ENCODE data around the gene VSX2.

VSX2 gene

GRCh38 chr14:74238974-74239847 is at the start of gene VSX2:
VSX2 (plus strand) TSS chr14:74239449; CDS start chr14:74239562, 113 bp downstream.
- Histone ChIP-seq H3K4me3 (replicated peaks; ENCODE audit: low read depth, low read length) (no peak within 1 kb of the TSS), H3K36me3 (ENCODE audit: control insufficient read depth, insufficient read depth, low read length) (no peaks in the 10 kb centered on the region), H3K27me3 (replicated peaks; ENCODE audit: control insufficient read depth, insufficient read depth, low read length) (peaks cover 10% of the 10 kb centered on the region)
- TF ChIP-seq CTCF (IDR thresholded peaks at IDR 0.05; ENCODE audit: insufficient read depth, low read length, poor library complexity, severe bottlenecking) = no peak
- no peak for DNase-seq (ENCODE audit: extremely low read depth, insufficient read length)

- no peak for TF ChIP-seq CTCF (IDR thresholded peaks at IDR 0.05; ENCODE audit: insufficient read depth, low read length, poor library complexity, severe bottlenecking)
- no peaks in the 10 kb centered on the region for H3K27me3 ChIP-seq (replicated peaks; ENCODE audit: control insufficient read depth, insufficient read depth, low read length)
- peaks cover 3% of the 10 kb centered on the region for H3K36me3 ChIP-seq (ENCODE audit: control insufficient read depth, insufficient read depth, low read length)
- H3K4me3 ChIP-seq (replicated peaks; ENCODE audit: low read depth, low read length) = no peak overlapping the region
- no peak for DNase-seq (ENCODE audit: extremely low read depth, insufficient read length)
Measured at GRCh38 chr14:74190927-74191575, 48.2 kb upstream of the VSX2 start.

GRCh38 chr14:74194506-74195274 is 44.6 kb upstream of the VSX2 start:
- H3K27me3 ChIP-seq (replicated peaks; ENCODE audit: control insufficient read depth, insufficient read depth, low read length) = no peaks in the 10 kb centered on the region
- peaks cover 6% of the 10 kb centered on the region for H3K36me3 ChIP-seq (ENCODE audit: control insufficient read depth, insufficient read depth, low read length)
- H3K4me3 ChIP-seq (replicated peaks; ENCODE audit: low read depth, low read length) = no peak overlapping the region
- TF ChIP-seq CTCF (IDR thresholded peaks at IDR 0.05; ENCODE audit: insufficient read depth, low read length, poor library complexity, severe bottlenecking) = no peak
- DNase-seq (ENCODE audit: extremely low read depth, insufficient read length) = no peak

- Histone ChIP-seq H3K36me3 (ENCODE audit: control insufficient read depth, insufficient read depth, low read length) (peaks cover 5% of the 10 kb centered on the region), H3K27me3 (replicated peaks; ENCODE audit: control insufficient read depth, insufficient read depth, low read length) (no peaks in the 10 kb centered on the region), H3K4me3 (replicated peaks; ENCODE audit: low read depth, low read length) (no peak overlapping the region)
- TF ChIP-seq CTCF (IDR thresholded peaks at IDR 0.05; ENCODE audit: insufficient read depth, low read length, poor library complexity, severe bottlenecking) = no peak
- DNase-seq (ENCODE audit: extremely low read depth, insufficient read length) = no peak
Measured at GRCh38 chr14:74195623-74196022, 43.6 kb upstream of the VSX2 start.

GRCh38 chr14:74198441-74199234 is 40.6 kb upstream of the VSX2 start:
- DNase-seq (ENCODE audit: extremely low read depth, insufficient read length) = no peak
- TF ChIP-seq CTCF (IDR thresholded peaks at IDR 0.05; ENCODE audit: insufficient read depth, low read length, poor library complexity, severe bottlenecking) = no peak
- H3K36me3 ChIP-seq (ENCODE audit: control insufficient read depth, insufficient read depth, low read length) = peaks cover 5% of the 10 kb centered on the region
- no peak overlapping the region for H3K4me3 ChIP-seq (replicated peaks; ENCODE audit: low read depth, low read length)
- H3K27me3 ChIP-seq (replicated peaks; ENCODE audit: control insufficient read depth, insufficient read depth, low read length) = no peaks in the 10 kb centered on the region
